NCI-H510A treated with DMSO at 0.1 percent for 48 hours (cell line): ENCODE data around the gene ABLIM3.

Source experiments
- DNase-seq: peaks from one replicate; lab custom pipeline; 2025; lab: John Stamatoyannopoulos, UW

The ABLIM3 gene

DNA sequence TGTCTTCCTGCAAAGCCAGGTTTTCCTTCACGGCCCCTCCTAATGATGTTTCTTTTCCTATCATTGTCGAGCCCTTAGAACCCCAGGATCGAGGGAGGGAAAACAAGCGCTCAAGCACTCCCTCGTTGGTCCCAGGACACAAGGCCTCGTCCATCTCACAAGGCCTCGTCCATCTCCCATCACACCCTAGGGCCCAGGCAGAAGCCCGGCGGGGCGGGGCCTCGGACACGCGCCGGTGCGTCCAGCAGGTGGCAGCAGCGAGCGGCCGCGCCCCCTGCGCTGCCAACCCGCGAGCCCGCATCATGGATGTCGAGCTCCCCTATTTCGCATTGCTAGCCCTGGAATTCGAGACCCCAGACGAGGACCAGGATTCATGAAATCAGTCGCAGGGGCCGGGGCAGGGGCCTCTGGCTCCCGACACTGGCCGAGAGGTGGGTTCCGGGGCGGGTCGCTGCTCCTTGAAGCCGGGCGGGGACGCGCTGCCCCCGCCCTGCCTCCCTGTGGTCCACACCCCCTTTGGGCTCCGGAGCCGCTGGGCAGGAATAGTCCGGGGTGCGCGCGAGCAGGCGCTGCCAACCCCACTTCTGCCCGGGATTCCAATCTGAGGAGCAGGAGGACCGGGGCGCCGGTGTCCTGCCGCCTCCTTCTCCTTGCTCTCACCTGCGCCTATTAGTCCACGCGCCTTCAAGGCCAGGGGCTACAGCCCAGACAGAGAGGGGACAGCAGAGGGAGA is at the start of gene ABLIM3:
Gene ABLIM3, plus strand, starts transcription at position 270 of the 733 bp plus-strand sequence. CDS start 603 bp downstream, outside the sequence.
- DNase-seq = peak; percentile 56

DNA sequence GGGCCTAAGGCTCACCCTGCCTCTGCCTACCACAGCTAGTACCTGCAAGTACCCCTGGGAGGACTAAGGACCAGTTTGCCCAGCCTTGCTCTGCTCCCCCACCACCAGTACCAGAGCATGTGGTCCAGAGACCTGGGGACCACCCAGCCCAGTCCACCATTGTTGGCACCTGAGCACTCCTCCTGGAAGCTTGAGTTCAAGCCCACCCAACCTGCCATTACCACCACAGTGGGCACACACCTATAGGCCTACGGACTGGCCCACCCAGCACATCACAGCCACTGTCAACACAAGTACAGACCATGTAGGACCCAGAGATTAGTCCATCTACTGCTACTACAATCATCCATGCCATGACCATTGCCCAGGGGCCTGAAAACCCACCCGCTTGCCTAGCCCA is 47.7 kb upstream of the ABLIM3 start:
- DNase-seq = no peak

DNA sequence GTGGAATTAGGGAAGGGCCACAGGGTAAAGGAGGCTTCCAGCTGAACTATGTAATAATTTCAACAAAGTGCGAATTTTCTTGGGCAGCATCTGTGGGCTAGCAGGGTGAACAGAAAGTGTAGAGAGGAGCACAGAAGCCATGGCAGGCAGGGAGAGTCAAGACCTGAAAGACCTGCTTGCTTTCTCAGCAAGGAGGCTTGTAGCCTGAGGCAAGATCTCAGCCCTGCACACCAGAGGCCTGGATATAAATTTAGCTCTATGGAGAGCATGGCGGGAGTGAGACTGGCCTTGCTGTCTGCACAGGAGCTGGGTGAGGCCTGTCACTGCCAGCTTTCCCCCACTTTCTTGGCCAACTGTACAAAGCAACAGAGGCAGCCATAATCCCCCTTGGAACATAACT is 46.3 kb upstream of the ABLIM3 start:
- DNase-seq = no peak

DNA sequence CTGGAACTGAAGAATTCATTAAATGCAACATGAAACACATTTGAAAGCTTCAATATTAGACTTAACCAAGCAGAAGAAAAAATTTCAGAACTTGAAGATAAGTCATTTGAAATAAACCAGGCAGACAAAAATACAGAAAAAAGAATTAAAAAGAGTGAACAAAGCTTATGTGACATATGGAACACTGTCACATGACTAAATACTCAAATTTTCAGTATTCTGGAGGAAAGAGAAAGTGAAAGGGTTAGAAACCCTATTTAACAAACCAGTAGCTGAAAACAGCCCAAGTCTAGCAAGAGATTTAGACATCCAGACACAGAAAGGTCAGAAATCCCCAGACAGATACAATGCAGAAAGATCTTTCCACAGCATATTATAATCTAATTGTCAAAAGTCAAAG is 41.4 kb upstream of the ABLIM3 start:
- no peak for DNase-seq

DNA sequence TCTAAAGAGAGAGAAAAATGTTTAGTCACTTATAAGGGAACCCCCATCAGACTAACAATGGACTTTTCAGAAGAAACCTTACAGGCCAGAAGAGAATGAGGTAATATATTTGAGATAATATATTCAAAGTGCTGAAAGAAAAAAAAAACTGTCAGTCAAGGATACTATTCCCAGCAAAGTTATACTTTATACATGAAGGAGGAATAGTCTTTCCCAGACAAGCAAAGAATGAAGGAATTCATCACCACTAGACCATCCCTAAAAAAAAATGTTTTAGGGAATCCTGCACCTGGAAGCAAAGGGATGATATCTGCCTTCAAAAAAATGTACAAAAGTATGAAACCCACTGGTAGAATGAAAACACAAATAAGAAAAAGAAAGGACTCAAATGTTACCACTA is 41.0 kb upstream of the ABLIM3 start:
- DNase-seq = no peak

DNA sequence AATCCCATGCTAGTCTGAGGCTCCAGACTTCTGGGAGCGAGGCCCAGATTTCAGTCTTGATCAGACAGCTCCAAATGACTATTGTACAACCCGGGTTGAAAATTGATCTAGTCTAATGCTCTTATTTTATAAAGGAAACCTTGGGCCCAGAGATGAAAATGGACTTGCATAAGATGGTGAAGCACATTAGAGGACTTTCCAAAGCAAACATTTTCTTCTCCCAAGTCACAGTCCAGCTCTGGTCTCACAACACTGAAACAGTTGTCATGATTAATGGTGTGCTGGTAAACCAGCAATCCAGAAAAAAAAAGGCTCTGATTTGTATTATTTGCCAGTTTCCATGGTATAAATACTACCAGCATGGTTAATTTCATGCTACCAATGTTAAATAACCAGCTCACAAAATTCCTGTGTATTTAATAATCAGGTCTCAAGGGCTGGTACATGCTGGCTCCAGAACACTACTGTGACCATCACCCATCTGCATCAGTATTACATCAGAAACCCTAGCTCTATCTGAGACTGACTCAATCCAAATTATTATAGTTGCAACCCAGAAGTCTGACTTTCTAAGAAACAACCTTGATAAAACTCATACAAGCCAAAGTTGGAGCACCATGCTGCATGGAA is 32.5 kb upstream of the ABLIM3 start:
- no peak for DNase-seq

DNA sequence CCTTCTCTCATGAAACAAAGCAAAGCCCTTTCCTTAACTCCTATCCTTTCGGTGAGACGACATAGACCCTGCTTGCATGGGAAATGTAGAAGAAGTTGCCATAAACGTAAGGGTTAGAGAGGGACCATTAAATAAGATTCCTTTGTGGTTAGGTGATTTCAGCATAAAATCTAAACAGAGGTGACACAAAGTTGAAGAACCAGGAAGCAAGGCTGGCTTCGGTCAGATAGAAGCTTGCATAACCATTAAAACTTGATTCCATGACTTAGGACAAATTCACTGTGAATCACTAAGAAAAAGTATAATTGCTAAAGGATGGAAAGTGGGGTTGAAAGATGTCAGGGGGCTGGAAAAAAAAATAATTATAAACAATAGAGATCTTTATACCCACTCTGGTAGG is 30.9 kb upstream of the ABLIM3 start:
- DNase-seq = no peak

DNA sequence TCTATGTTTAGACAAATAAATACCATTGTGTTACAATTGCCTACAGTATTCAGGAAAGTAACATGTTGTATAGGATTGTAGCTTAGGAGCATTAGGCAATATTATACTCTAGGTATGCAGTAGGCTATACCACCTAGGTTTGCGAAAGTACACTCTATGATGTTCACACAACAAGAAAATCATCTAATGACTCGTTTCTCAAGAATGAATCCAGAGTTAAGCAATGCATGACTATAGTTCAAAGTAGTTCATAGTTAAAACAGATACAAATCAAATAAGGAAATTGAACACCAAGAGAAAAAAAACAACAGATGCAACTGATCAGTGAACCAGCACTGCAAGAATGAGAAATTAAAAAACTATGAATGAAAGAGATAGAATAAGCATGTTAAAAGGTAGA is 27.6 kb upstream of the ABLIM3 start:
- no peak for DNase-seq

DNA sequence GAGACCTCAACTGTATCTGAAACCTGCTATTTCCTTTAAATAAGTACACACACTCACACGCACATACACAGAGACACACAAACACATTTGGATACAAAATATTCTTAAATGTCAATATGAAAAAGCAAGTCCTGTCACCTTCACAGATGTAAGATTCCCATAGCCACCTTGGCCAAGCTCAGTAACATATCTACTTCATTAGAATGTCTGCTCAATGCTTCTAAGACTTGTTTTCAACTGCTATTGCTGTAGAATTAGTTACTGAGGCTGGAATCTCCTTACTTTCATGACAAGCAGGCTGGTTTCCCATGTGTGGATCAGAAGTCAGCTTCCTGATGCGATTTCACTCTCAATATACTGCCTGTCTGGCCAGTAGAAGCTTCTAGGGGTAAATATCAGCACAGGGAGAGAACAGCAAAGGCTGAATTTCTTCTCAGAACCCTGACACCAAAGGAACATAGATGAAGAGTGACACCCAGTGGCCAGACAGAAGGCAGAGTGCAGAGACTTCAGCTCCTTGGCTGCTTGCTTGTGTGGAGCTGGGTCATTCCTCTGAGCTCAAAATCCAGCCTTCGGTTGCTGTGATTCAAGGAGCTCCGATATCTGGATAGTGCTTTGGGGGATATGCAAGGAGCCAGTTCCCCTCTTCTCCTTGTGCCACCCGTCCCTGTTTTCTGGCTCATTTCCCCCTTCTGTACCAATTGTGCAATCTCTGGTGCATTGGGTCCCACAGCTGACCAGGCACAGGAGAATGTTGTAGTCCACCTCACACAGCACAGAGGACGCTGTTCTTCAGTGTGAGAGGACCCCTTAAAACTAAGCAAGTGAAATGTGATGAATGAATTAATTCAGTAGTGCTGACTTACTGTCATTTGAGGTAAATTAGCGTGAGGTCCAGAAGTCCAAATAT is 26.6 kb upstream of the ABLIM3 start:
- peak; percentile 70 for DNase-seq

DNA sequence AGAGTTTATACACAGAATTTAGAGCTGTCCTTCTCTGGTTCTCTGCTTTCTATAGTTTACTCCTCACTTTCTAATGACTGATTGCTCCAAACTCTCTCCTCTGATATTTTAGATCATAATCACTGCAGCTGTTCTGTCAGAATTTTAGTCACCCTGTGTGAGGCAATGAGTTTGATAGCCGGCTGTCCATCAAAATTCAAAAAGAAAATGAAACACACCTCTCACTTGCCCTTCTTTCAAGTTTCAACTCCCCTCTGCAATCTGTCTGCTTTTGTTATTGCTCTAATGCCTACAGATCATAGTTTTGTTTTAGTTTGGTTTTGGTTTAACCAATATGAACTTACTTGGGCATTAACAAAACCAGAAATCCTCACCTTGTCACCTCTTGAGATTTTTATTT is 23.3 kb upstream of the ABLIM3 start:
- DNase-seq = no peak

DNA sequence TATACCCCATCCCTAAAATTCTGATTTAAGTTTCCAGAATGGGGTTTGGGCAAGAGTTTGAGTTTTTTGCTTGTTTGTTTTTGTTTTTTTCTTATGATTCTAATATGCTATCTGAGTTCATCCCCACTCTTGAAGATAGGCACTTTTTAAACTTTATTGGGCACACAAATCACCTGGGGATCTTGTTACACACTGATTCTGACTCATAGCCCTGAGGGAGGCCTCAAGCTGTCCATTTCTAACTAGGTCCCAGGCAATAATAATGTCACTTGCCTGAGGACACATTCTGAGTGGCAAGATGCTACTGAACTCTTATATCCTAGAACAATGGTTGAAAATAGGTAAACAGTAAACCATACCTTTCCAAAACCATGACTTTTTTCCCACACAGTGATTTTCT is 22.8 kb upstream of the ABLIM3 start:
- no peak for DNase-seq

DNA sequence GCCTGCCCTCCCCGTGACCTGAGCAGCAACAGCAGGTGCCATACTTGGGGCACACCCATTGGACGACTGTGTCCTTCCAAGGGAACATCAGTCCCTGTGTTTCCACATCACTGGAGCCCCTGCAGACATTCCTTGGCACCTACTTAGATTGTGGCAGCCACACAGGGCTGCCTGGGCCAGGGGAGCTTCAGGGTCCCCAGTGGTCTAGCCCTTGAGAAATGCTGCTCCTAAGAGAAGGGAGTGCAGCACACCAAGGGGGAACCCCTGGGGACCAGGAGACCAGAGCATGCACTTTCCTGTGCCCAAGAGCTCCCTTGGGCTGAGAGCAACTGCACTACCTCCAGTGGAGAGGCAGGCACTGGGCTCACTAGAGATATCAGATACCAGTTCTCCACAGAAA is 20.1 kb upstream of the ABLIM3 start:
- DNase-seq = no peak

DNA sequence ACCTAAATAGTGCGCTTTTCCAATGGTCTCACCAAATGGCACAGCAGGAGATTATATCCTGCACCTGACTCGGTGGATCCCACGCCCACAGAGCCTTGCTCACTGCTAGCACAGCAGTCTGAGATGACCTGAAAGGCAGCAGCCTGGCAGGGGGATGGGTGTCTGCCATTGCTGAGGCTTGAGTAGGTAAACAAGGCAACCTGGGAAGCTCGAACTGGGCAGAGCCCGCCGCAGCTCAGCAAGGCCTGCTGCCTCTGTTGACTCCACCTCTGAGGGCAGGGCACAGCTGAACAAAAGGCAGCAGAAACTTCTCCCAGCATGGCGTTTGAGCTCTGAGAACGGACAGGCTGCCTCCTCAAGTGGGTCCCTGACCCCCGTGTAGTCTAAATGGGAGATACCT is 18.1 kb upstream of the ABLIM3 start:
- DNase-seq = no peak

DNA sequence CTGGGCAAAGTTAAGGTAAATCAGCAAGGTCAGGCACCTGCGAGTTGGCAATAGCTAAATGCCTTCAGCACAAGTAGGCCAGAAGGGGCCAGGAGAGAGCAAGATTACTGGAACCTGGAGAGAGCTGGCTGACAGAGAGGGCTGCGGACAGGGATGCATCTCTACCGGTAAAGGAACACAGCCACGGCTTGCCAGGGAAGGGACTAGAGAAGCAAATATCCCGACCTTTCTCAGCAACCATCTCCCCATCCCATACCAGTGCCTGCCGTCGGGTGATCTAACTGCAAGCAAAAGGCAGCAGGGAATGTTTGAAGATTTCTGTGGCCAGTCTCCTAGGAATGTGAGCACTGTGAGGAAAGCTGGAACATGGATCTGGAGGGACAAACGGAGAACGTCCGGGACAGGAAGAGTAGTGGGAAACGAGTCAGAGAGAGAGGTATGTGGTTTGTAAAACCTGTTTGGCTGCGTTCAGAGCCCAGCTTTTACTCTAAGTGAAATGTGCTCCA is 15.9 kb upstream of the ABLIM3 start:
- peak; percentile 74 for DNase-seq

DNA sequence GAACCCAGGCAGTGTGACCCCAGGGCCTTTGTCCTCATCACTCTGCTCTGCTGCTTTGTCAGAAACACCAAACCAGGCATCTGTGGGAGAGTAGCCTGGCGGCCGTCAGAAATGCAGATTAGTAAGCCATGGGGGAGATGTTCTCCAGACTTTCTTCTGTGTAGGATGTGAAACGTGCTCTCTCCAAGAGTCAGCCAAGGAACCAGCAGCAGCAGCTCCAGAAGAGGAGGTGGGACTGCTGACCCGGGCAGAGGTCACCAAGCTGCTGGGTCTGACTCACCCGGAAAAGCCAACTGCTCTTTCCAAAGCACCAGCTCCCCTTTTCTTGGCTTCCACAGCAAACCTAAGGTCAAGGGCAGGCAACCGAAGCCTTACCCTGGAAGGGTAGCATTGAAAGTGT is 14.4 kb upstream of the ABLIM3 start:
- no peak for DNase-seq

DNA sequence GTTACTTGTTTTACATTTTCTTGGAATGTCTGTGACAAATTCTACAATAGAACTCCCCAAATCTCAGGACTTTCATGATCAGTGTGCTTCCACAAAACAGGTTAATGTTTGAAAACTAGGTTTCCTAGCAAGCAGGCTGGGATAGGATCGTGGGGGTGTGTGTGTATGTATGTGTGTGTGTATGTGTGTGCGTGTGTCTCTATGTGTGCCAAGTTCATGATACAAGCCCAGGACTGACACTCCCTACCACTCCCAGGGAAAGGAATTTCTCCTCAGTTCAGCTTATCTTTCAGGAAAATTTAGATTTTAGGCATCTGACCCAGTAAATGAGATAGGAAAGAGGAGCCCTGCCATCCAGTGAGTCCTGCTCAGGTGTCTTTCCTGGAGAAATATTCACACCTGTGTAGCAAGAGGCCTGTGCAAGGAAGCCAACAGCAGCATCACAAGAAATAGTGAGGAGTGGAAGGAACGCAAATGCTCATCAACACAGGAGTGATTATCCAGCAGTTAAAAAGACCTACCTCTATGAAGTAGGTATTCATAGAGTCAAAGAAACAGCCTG is 13.8 kb upstream of the ABLIM3 start:
- no peak for DNase-seq

DNA sequence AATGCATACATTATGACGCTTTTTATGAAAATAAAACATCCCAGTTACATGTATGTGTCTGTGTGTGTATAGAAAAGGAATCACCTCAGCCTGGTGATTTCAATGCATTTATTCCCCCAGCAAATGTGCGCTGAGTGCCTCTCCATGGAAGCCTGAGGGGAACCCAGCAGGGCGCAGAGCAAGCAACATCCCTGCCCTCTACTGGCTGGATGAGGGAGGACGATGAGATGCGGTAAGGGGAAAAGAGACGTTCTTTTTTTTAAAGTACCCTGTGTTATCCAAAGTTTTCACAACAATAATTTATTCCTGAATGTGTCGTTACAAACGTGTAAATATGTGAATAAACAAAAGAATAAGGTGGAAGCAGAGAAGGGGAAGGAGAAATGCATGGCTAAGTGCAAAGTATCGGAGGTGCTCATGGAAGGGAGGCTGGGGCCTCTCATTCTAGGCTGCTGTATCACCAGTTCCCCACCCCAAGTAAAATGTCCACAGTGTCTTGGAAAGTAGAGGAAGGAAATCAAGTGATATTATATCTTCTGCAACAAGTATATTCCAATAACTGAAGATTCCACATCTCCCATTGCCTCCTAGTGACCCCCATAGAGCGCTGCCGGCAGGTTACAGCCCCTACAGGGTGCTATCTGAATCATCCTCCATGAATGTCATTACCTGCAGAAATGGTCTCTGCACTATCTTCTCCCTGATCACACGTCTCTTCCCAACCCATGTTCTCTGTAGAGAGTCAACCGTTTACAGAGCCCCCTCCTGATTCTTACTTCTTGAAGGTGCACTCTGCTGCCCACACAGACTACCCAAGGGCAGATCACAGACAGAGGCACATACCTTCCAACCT is 13.0 kb upstream of the ABLIM3 start:
- peak; percentile 36 for DNase-seq

DNA sequence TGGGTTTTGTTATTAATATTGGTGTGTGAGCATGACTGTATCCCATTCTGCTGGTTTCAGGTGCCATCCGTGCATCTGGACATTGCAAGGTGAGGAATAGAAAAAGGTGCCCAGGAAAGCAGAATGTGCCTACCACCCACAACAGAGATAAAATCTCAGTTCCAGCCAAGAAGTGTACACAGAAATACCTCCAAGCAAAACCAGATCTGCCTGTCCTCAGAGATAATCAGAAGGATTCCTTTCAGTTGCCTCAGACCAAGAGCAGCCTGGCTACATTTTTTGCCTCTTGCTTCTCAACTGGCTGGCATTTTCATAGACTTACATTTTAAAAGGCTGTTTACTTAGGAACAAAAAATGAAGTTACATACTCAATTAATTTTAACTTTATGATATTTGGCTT is 12.1 kb upstream of the ABLIM3 start:
- no peak for DNase-seq

DNA sequence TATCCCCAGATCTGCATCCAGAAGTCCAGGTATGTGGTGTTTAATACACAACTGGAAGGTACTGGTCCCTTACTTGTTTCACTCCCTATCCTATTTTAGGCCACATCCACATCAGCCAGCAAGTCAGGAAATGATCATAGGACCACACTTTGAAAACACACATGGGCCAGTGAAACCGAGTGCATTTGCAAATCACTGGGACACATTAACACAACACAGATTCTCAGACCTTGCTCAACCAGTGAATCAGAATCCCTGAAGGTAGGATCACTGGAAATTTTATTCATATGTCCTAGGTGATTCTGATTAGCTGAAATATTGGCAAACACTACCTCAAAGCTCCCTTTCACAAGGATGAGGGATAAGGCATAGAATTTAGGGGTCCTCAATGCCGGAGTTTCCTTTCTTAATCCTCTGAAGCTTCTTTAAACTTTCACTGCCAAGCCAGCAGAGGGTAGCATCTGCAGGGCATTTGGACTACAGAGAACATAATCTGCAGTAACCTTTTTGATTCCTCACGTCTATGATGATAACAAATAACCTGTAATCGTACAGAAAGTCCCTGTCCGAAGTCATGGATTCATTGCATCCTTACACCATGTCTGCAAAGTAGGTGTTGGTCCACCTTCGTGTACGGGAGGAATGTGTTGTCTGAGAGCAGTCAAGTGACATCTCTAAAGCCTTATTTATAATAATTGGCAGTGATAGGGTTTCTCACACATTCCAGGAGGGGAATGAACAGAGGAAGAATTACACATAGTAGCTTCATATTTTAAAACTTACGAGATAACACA is 11.0 kb upstream of the ABLIM3 start:
- no peak for DNase-seq

DNA sequence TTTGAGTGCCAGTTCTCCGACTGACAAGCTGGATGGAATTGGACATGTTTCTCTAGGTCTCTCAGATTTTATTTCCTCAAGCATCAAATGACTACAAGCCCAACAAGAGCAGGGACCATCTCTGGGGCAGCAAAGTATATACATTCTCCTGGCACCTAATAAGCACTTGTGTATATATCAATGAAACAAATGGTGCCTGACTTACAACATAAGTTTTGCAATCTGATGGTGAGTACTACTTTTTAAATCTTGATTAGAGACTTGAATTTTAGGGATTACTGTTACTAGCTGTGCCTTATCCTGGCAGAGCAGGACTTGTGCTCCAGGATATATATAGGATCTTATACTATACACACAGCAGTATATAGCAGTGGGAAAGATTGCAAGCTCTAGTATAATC is 8.8 kb upstream of the ABLIM3 start:
- DNase-seq = no peak
